ENCODE measurements around the gene MFSD8.

DNA sequence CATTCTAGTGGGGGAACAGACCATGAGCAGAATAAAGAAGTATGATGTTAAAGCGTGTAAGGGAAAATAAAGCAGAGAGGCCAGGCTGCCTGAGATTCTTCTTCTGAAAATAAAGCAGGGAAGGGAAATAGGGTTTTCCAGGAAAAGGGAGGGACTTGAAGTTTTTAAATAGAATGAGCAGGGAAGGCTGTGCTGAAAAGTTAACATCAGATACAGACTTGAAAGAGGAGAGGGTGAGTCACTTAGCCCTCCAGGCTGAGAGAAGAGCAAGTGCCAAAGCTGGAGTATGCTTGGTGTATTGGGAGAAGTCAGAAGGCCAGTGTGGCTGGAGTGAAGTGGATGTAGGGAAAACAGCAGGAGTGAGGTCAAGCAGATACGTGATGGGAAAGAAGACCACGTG is 94.3 kb downstream of the MFSD8 start:
- no peak for TF ChIP-seq EZH2 (optimal IDR thresholded peaks at IDR 0.05; ENCODE audit: low read depth, low read length)
- TF ChIP-seq, protein P1, sequence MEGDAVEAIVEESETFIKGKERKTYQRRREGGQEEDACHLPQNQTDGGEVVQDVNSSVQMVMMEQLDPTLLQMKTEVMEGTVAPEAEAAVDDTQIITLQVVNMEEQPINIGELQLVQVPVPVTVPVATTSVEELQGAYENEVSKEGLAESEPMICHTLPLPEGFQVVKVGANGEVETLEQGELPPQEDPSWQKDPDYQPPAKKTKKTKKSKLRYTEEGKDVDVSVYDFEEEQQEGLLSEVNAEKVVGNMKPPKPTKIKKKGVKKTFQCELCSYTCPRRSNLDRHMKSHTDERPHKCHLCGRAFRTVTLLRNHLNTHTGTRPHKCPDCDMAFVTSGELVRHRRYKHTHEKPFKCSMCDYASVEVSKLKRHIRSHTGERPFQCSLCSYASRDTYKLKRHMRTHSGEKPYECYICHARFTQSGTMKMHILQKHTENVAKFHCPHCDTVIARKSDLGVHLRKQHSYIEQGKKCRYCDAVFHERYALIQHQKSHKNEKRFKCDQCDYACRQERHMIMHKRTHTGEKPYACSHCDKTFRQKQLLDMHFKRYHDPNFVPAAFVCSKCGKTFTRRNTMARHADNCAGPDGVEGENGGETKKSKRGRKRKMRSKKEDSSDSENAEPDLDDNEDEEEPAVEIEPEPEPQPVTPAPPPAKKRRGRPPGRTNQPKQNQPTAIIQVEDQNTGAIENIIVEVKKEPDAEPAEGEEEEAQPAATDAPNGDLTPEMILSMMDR (IDR thresholded peaks at IDR 0.05; ENCODE audit: low read length) = no peak
